Heart right ventricle (tissue), 16 donors: ENCODE results near the gene PIK3AP1. TPM values are rescaled to one million over a fixed set of nuclear protein-coding genes. Genes with fewer than 3 reads are reported as not detected.
A peak's percentile ranks its signal among the peaks of the same experiment; 100 is the strongest.

Experiments
- ATAC-seq, 8 donors: fragments of 200-7000 bp; cut with Tn5 transposase; one replicate each; pipeline ENCODE4 v1.9.1; 2020; ENCODE audit warnings: mild to moderate bottlenecking in 8 of 8, moderate library complexity in 8 of 8, moderate number of reproducible peaks in 1 of 8
- DNase-seq, 2 donors: peaks; one replicate each; pipeline ENCODE4 v3.0.0-alpha.2; 2020
- H3K27ac ChIP-seq, 10 donors: fragments of 200-600 bp; sonication (generic) in 2 of 10; one replicate each; pipeline versions ENCODE4 v1.5.0 to v1.8.0; 2020 to 2022; ENCODE audit warnings: mild to moderate bottlenecking in 3 of 10
- H3K27me3 ChIP-seq, 7 donors: fragments of 200-600 bp; one replicate each; pipeline ENCODE4 v1.8.0; 2021 to 2022; ENCODE audit warnings: mild to moderate bottlenecking in 2 of 7
- H3K36me3 ChIP-seq, 9 donors: fragments of 200-600 bp; sonication (generic) in 1 of 9; one replicate each; pipeline versions ENCODE4 v1.5.0 to v1.8.0; 2020 to 2022; ENCODE audit warnings: mild to moderate bottlenecking in 2 of 9
- H3K4me1 ChIP-seq, 9 donors: fragments of 200-600 bp; sonication (generic) in 1 of 9; one replicate each; pipeline versions ENCODE4 v1.5.0 to v1.8.0; 2020 to 2022; ENCODE audit warnings: mild to moderate bottlenecking in 4 of 9
- H3K4me3 ChIP-seq, 10 donors: fragments of 200-600 bp; sonication (generic) in 2 of 10; one replicate each; pipeline versions ENCODE4 v1.5.0 to v1.8.0; 2020 to 2022; ENCODE audit warnings: mild to moderate bottlenecking in 7 of 10, moderate library complexity in 2 of 10
- H3K9me3 ChIP-seq, 11 donors: fragments of 200-600 bp in 10 of 11; sonication (generic) in 2 of 11; one replicate each; pipeline versions ENCODE4 v1.5.0 to v1.8.0; 2013 to 2022; ENCODE audit warnings: mild to moderate bottlenecking in 2 of 11, control low read depth in 1 of 11, moderate library complexity in 1 of 11
- WGBS, 2 donors: extraction: QIAGEN DNeasy Blood & Tissue Kit; methylation state at CpG; one replicate each; pipeline ENCODE4 v1.1.7; 2013; ENCODE audit warnings: inconsistent platforms in 1 of 2; 5-methylcytosine and 5-hydroxymethylcytosine counted together
- intact Hi-C, 10 donors: fragments of 100-400 bp; cut with DNase I; formaldehyde crosslinking; loops; one replicate each; pipeline versions ENCODE4 v1.11.1 to v1.14.2; 2022
- polyA plus RNA-seq, 2 donors: library from polyadenylated mRNA; stranded (reverse); fragments of 200-250 nt; gene quantifications; one replicate each; pipeline ENCODE4 v1.2.3, GENCODE V29; 2013
- total RNA-seq, 10 donors: library from RNA; stranded (reverse); fragmentation: NEBNext Ultra II Directional in 3 of 10; extraction: Animal tissue kit (Norgen Biotek cat#: 25700) in 3 of 10; gene quantifications; one replicate each; pipeline versions ENCODE4 v1.2.1 to v1.2.4, GENCODE V29; 2021 to 2023
- TF ChIP-seq, protein P1 (sequence below), 9 donors: fragments of 200-600 bp; sonication (generic) in 2 of 9; IDR thresholded peaks; one replicate each; pipeline versions ENCODE4 v1.5.0 to v1.8.0; 2021 to 2022; ENCODE audit warnings: antibody characterized with exemption in 9 of 9, mild to moderate bottlenecking in 5 of 9, moderate library complexity in 1 of 9
- donor health status: Arrhythmogenic right ventricular cardiomyopathy.
- donor health status: ischemic (EF 13 %, LVEDD 7.1; RV severe dilation, severe dysfunction).
- donor health status: healthy with polysubstance abuse.
- donor health status: DM: no; HTN: yes; CAD: no.
- donor health status: DM: no; HTN: no; CAD: no.
- donor health status: ischemic (EF 25% LVEDD 6.9; RV normal size, moderate dysfunction).
- donor health status: ischemic (EF 25% LVEDD 5.7; RV mildly dilated, moderate dysfunction).
- donor health status: healthy.
- donor health status: DM: yes; HTN: yes; CAD: no.
- donor health status: Ischemic cardiomyopathy.
- donor health status: ischemic (EF 35%, LVEDD 5.7; RV mildly dilated, moderate dysfunction).
- donor health status: nonischemic (EF 11% LVEDD 7.7; RV severe dilation, severe dysfunction).
- donor health status: DM: yes; HTN: yes; CAD: no.
- donor health status: PGD.
- donor health status: ischemic (EF 29% LVEDD 5.4; RV normal size, mild dysfunction).
- donor health status: nonischemic (EF 23%, LVEDD 6.1; RV moderate dilation, normal function).

The PIK3AP1 gene
- total and polyA plus RNA-seq, 12 donors, result 1.0 to 22.1 (median 3.6) TPM

DNA sequence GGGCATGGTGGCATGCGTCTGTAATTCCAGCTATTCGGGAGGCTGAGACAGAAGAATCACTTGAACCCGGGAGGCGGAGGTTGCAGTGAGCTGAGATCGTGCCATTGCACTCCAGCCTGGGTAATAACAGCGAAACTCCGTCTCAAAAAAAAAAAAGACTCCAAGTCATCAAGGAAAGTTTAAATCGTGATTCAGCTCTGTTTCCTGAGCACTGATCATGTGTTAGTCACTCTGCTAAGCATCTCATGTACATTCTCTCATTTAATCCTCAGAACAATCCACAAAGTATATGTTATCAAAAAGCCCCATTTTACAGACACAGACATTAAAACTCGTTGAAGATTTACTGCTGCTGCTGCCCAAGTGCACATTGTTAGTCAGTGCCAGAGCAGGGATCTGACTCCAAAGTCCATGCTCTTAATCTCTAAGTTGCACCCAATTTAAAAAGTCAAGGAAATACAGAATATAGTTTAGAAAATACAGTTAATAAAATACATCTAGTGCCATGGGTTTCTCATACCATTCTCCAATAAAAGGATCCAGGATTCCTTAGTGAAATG is 6.2 kb downstream of the PIK3AP1 start:
- WGBS, 2 donors, result 85 to 88% methylated on average over 9 of the region's 9 CpGs
- peak overlapping the region in 1 of 10 donors; percentile 50 for H3K27ac ChIP-seq
- no peak overlapping the region for H3K4me3 ChIP-seq
- no peaks in the 10 kb centered on the region for H3K9me3 ChIP-seq
- no peak for ATAC-seq
- peaks cover 0 to 3% (median 0%) of the 10 kb centered on the region in 7 donors for H3K27me3 ChIP-seq
- TF ChIP-seq, protein P1, sequence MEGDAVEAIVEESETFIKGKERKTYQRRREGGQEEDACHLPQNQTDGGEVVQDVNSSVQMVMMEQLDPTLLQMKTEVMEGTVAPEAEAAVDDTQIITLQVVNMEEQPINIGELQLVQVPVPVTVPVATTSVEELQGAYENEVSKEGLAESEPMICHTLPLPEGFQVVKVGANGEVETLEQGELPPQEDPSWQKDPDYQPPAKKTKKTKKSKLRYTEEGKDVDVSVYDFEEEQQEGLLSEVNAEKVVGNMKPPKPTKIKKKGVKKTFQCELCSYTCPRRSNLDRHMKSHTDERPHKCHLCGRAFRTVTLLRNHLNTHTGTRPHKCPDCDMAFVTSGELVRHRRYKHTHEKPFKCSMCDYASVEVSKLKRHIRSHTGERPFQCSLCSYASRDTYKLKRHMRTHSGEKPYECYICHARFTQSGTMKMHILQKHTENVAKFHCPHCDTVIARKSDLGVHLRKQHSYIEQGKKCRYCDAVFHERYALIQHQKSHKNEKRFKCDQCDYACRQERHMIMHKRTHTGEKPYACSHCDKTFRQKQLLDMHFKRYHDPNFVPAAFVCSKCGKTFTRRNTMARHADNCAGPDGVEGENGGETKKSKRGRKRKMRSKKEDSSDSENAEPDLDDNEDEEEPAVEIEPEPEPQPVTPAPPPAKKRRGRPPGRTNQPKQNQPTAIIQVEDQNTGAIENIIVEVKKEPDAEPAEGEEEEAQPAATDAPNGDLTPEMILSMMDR (IDR thresholded peaks at IDR 0.05), result no peak
- peaks cover 0 to 68% (median 0%) of the 10 kb centered on the region in 9 donors for H3K4me1 ChIP-seq
- H3K36me3 ChIP-seq, result peaks cover 0 to 5% (median 0%) of the 10 kb centered on the region in 9 donors
- no peak for DNase-seq
- intact Hi-C loops, result loop anchor here in 2 of 10 donors (10.0 kb wide), 2 partner anchors 59 to 69 kb away; no protein-coding TSS in a partner anchor

DNA sequence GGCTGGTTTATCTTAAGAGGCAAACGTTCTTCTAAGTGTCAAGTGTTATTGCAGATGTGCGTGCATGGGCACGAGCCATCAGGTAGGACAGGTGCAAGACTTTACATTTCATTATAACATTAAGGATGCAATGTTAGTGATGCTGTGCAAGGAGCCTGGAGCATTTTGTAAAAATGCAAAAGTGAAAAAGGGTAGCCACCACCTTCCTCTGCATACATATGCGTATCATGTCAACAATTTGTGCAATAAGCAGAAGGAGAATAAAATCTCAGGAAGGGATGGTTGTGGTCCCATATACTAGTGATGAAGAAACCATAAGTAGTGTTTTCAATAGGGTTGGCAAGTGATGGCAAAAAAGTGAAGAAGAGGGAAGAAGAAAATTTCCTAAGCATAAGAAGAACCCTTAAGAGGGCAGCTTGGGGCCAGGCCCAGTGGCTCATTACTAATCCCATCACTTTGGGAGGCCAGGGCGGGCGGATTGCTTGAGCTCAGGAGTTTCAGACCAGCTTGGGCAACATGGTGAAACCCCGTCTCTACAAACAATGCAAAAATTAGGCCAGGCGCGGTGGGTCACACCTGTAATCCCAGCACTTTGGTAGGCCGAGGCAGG is 7.5 kb downstream of the PIK3AP1 start:
- Histone ChIP-seq H3K36me3 (peaks cover 0 to 9% (median 0%) of the 10 kb centered on the region in 9 donors), H3K27ac (no peak overlapping the region), H3K4me3 (no peak overlapping the region), H3K9me3 (no peaks in the 10 kb centered on the region), H3K4me1 (peaks cover 0 to 74% (median 0%) of the 10 kb centered on the region in 9 donors), H3K27me3 (peaks cover 0 to 3% (median 0%) of the 10 kb centered on the region in 7 donors)
- ATAC-seq (no peak), DNase-seq (no peak)
- TF ChIP-seq, protein P1 (IDR thresholded peaks at IDR 0.05), result no peak
- intact Hi-C loops, result loop anchor here in 2 of 10 donors (10.0 kb wide), 2 partner anchors 58 to 68 kb away; no protein-coding TSS in a partner anchor
- 88 to 90% methylated on average over 10 of the region's 10 CpGs for WGBS, 2 donors

DNA sequence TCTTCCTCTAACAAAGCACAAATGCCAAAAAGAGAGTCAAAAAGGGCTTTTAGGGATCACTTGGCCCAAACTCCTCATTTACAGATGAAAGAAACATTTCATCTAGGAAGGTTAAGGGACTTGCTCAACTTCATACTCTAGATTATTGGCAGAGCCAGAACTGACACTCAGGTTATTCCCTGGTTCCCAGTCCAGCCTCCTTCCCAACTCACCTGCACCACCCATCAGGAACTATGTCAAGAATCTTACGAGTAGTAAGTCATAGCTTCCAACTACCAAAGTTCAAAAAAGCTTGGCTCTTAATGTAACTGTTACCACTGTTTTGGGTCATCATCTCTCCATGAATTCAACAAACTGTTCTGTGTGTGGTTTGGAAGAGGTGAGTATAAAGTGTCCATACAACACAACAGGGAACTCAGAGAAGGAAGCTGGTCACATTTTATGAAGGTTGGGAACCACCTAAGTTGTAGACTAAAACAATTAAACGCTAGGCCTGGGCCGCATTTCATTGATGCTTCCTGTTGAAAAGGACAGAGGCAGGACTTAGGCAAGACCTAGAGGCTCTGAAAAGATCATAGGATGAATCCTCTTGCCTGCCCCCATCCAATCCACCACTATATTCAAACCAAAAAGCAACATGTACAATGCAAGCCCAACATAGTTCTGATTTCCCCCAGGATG is 9.1 kb downstream of the PIK3AP1 start:
- ATAC-seq (no peak), DNase-seq (no peak)
- H3K9me3 ChIP-seq, result no peaks in the 10 kb centered on the region
- peaks cover 0 to 16% (median 0%) of the 10 kb centered on the region in 9 donors for H3K36me3 ChIP-seq
- H3K4me3 ChIP-seq, result no peak overlapping the region
- TF ChIP-seq, protein P1 (IDR thresholded peaks at IDR 0.05), result no peak
- peak overlapping the region in 1 of 10 donors; percentile 10 for H3K27ac ChIP-seq
- peaks cover 0 to 73% (median 0%) of the 10 kb centered on the region in 9 donors for H3K4me1 ChIP-seq
- intact Hi-C loops, result loop anchor here in 2 of 10 donors (10.0 kb wide), 2 partner anchors 56 to 66 kb away; no protein-coding TSS in a partner anchor
- peaks cover 0 to 3% (median 0%) of the 10 kb centered on the region in 7 donors for H3K27me3 ChIP-seq
- 86 to 90% methylated on average over 3 of the region's 3 CpGs for WGBS, 2 donors

DNA sequence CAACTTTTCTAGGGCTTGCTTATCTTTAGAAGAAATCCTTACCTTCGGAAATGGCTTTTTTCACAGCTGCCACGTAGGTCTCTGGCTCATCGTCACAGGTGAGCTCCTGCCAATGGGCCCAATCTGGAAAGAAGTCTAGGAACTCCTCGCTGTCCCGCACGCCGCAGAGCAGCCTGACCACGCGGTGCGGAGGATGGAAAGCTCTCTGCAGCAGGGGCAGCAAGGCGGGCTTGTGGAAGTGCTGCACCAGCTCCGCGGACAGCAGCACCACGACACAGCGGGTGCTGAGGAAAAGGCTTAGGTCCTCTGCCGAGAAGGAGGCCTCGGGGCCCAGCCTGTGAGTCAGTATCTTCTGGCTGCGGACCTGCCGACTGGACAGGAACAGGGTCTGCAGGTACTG is 10.8 kb downstream of the PIK3AP1 start:
- Histone ChIP-seq H3K36me3 (peaks cover 0 to 16% (median 0%) of the 10 kb centered on the region in 9 donors), H3K4me1 (peaks cover 0 to 74% (median 0%) of the 10 kb centered on the region in 9 donors), H3K4me3 (no peak overlapping the region), H3K27ac (peak overlapping the region in 1 of 10 donors; percentile 88), H3K27me3 (no peaks in the 10 kb centered on the region), H3K9me3 (no peaks in the 10 kb centered on the region)
- ATAC-seq (no peak), DNase-seq (no peak)
- TF ChIP-seq, protein P1 (IDR thresholded peaks at IDR 0.05), result no peak
- intact Hi-C loops, result no loop called here
- WGBS, 2 donors, result 82 to 88% methylated on average over 19 of the region's 19 CpGs
